GM21576 (cell line): ENCODE data around the gene WDR82.

Experiments
- ATAC-seq: cut with Tn5 transposase; IDR thresholded peaks from one replicate; pipeline ENCODE4 v1.9.1; 2021; ENCODE audit warnings: mild to moderate bottlenecking, moderate library complexity; ENCODE audit not compliant: unreplicated experiment

The WDR82 gene

GRCh38 chr3:52308308-52308707, 29.9 kb upstream of the WDR82 start:
- ATAC-seq: no peak

GRCh38 chr3:52306978-52307377, 28.5 kb upstream of the WDR82 start:
- ATAC-seq: no peak

GRCh38 chr3:52305926-52306325, 27.5 kb upstream of the WDR82 start:
- no peak for ATAC-seq

GRCh38 chr3:52303811-52304210, 25.4 kb upstream of the WDR82 start:
- ATAC-seq: no peak

GRCh38 chr3:52302426-52303145, 24.1 kb upstream of the WDR82 start:
- ATAC-seq: no peak

GRCh38 chr3:52299879-52300611, 21.6 kb upstream of the WDR82 start:
- ATAC-seq: no peak

GRCh38 chr3:52299247-52299878, 20.9 kb upstream of the WDR82 start:
- ATAC-seq: no peak

- no peak for ATAC-seq
Observed at GRCh38 chr3:52298149-52299098, 20.0 kb upstream of the WDR82 start.

GRCh38 chr3:52297242-52298148, 19.0 kb upstream of the WDR82 start:
- ATAC-seq: no peak

- ATAC-seq: no peak
Observed at GRCh38 chr3:52295671-52296208, 17.3 kb upstream of the WDR82 start.

GRCh38 chr3:52294320-52295150, 16.1 kb upstream of the WDR82 start:
- no peak for ATAC-seq

GRCh38 chr3:52293491-52294319, 15.3 kb upstream of the WDR82 start:
- no peak for ATAC-seq

GRCh38 chr3:52292247-52293065, 14.0 kb upstream of the WDR82 start:
- no peak for ATAC-seq

GRCh38 chr3:52291508-52292181, 13.2 kb upstream of the WDR82 start:
- ATAC-seq: no peak

- no peak for ATAC-seq
Observed at GRCh38 chr3:52290596-52291507, 12.4 kb upstream of the WDR82 start.
